Measurements from ENCODE around the gene ADD1.

GRCh38 chr4:2923668-2924173 is 80.1 kb downstream of the ADD1 start:
- TF ChIP-seq, protein P1, sequence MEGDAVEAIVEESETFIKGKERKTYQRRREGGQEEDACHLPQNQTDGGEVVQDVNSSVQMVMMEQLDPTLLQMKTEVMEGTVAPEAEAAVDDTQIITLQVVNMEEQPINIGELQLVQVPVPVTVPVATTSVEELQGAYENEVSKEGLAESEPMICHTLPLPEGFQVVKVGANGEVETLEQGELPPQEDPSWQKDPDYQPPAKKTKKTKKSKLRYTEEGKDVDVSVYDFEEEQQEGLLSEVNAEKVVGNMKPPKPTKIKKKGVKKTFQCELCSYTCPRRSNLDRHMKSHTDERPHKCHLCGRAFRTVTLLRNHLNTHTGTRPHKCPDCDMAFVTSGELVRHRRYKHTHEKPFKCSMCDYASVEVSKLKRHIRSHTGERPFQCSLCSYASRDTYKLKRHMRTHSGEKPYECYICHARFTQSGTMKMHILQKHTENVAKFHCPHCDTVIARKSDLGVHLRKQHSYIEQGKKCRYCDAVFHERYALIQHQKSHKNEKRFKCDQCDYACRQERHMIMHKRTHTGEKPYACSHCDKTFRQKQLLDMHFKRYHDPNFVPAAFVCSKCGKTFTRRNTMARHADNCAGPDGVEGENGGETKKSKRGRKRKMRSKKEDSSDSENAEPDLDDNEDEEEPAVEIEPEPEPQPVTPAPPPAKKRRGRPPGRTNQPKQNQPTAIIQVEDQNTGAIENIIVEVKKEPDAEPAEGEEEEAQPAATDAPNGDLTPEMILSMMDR (conservative IDR thresholded peaks at IDR 0.05 in 1 of 2, IDR thresholded peaks at IDR 0.05 in 1 of 2; ENCODE audit: low read depth in 1 of 2, low read length in 2 of 2), result no peak
- TF ChIP-seq EZH2 (IDR thresholded peaks at IDR 0.05; ENCODE audit: low read length, missing control alignments), result no peak

Measured in fibroblast of lung (primary cell).